HUES48 (cell line): ENCODE results near the gene HAUS5.

ENCODE experiments used
- H3K27ac ChIP-seq: one replicate; pipeline ENCODE4 v1.7.0; 2013; ENCODE audit warnings: low read depth, low read length, inconsistent platforms
- H3K27me3 ChIP-seq: 2 replicates; pipeline ENCODE4 v1.6.1; 2013; ENCODE audit warnings: mild to moderate bottlenecking, low read length; ENCODE audit not compliant: control insufficient read depth, insufficient read depth
- H3K36me3 ChIP-seq: 2 replicates; pipeline ENCODE4 v1.6.1; 2013; ENCODE audit warnings: low read length; ENCODE audit not compliant: control insufficient read depth, insufficient read depth
- H3K4me1 ChIP-seq: 2 replicates; pipeline ENCODE4 v1.6.1; 2013; ENCODE audit warnings: mild to moderate bottlenecking, low read length; ENCODE audit not compliant: control insufficient read depth, insufficient read depth
- H3K4me3 ChIP-seq: 2 replicates; pipeline ENCODE4 v1.5.1; 2013; ENCODE audit warnings: mild to moderate bottlenecking, low read depth, low read length
- H3K9ac ChIP-seq: 2 replicates; pipeline ENCODE4 v1.6.1; 2013; ENCODE audit warnings: mild to moderate bottlenecking, low read depth, low read length, moderate library complexity
- H3K9me3 ChIP-seq: 2 replicates; pipeline ENCODE4 v1.6.1; 2013; ENCODE audit warnings: low read length; ENCODE audit not compliant: control insufficient read depth, insufficient read depth

The HAUS5 gene, protein sequence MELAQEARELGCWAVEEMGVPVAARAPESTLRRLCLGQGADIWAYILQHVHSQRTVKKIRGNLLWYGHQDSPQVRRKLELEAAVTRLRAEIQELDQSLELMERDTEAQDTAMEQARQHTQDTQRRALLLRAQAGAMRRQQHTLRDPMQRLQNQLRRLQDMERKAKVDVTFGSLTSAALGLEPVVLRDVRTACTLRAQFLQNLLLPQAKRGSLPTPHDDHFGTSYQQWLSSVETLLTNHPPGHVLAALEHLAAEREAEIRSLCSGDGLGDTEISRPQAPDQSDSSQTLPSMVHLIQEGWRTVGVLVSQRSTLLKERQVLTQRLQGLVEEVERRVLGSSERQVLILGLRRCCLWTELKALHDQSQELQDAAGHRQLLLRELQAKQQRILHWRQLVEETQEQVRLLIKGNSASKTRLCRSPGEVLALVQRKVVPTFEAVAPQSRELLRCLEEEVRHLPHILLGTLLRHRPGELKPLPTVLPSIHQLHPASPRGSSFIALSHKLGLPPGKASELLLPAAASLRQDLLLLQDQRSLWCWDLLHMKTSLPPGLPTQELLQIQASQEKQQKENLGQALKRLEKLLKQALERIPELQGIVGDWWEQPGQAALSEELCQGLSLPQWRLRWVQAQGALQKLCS

DNA sequence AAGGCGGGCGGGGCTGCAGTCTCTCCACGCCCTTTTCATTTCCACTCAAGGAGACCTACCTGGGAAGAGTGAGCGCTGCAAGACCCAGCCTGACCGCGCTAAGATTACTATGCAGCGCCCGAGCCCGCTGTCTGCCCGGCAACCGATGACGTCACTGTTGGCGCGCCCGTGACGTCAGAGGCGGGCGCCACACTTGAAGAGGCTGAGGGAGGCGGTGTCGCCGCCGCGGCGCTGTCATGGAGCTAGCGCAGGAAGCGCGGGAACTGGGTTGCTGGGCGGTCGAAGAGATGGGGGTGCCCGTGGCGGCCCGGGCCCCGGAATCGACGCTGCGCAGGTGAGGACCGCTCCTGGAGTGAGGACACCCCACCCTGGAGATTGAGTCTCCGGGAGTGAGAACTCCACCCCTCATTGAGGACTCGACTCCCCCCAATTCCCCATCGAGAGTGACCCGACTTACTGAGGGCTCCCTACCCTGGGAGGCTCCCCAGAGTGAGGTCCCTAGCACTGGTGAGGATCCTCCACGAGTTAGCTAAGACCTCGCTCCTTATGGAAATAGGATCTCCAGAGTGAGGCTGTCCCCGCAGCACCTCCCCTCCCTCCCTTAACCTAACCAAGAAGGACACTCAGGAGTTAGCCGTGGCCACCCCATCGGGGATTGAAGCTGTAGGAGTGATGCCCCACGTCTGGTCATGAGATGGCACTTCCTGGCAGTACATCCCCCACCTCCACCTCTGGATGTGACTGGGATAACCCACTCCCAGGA, at the start of gene HAUS5:
TSS of gene HAUS5 (plus strand) at position 177 of the 763 bp plus-strand sequence. CDS start at position 237, 60 bp downstream.
- H3K9ac ChIP-seq: peak within 1 kb of the TSS; percentile 92
- H3K27me3 ChIP-seq: peaks cover 5% of the 10 kb centered on the region; the same call in 1 of the 2 replicates
- H3K4me1 ChIP-seq: no peaks in the 10 kb centered on the region
- peak within 1 kb of the TSS; percentile 90 for H3K4me3 ChIP-seq
- H3K27ac ChIP-seq: peak within 1 kb of the TSS; percentile 60
- H3K36me3 ChIP-seq: peaks cover 26% of the 10 kb centered on the region
- H3K9me3 ChIP-seq: no peaks in the 10 kb centered on the region; the same call in 1 of the 2 replicates

GRCh38 chr19:35562776-35563175, 49.8 kb upstream of the HAUS5 start:
- no peaks in the 10 kb centered on the region for H3K9me3 ChIP-seq
- H3K9ac ChIP-seq: no peak overlapping the region
- no peaks in the 10 kb centered on the region for H3K36me3 ChIP-seq
- H3K27me3 ChIP-seq: peaks cover 24% of the 10 kb centered on the region
- H3K4me1 ChIP-seq: no peaks in the 10 kb centered on the region
- H3K4me3 ChIP-seq: no peak overlapping the region
- H3K27ac ChIP-seq: no peak overlapping the region

DNA sequence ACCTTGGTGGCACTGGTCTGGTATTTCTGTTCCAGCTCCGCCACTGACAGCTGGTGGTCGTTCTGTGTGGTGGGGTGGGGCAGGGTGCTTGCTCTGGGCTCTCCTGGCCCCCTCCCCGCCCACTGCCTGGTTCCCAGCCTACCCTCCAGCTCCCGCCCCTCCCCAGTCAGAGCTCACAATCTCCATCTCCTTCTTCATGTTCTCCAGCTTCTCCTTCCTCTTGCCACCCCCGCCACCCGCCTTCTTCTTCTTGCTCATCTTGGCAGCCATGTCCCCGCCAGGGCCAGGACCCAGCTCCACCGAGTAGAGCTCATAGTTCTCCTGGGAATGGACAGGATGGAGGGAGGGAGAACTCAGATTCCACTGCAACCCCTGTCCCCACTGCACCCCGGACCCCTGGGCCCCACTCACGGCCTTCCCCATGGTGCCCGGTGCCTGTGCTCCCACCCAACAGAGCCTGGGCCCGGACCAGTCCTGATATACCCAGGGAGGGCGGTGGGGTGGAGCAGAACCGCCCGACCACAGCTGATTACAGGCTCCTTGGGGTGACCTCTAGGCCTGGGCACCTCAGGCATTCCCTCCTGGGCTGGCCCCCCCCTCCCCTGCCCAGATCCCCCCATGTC, 49.2 kb upstream of the HAUS5 start, which contains the start of gene ATP4A:
TSS of gene ATP4A (minus strand) at position 452 of the 623 bp plus-strand sequence. CDS start at position 423, 29 bp downstream.
- Histone ChIP-seq H3K4me3 (no peak within 1 kb of the TSS), H3K4me1 (no peaks in the 10 kb centered on the region), H3K36me3 (no peaks in the 10 kb centered on the region), H3K27me3 (peaks cover 24% of the 10 kb centered on the region), H3K9ac (no peak within 1 kb of the TSS), H3K27ac (no peak within 1 kb of the TSS), H3K9me3 (no peaks in the 10 kb centered on the region)

DNA sequence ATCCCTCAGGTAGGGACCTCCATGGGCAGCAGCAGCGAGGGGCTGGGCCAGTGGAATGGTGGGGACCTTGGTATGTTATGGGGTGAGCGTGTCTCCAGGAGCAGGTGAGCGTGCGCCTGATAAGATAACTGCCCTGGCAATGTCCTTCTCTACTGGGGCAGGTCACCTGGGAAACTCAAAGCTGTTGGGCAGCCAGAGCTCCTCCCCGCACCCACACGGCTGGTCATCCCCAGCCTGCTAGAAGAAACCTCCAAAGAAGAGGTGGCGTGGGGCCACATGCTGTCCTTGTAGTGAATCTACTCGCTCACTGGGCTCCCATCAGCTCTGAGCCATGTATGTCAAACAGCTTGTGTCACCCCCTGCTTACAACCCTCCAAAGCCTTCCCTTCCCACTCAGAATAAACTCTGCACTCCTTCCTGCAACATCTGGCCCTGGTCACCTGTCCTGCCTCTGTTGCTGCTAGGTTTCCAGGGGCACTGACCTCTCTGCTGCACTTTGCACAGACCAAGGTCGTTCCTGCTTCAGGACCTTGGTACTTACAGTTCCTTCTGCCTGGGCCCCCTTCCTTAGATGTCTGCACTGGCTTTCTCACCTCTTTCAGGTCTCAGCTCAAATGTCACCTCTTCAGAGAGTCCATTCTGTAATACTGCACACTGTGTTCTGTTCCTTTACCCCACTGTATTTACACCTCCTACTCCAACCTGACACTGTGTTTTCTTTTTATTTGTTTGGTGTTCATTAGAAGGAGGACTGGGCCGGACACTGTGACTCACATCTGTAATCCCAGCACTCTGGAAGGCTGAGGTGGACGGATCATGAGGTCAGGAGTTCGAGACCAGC, 47.3 kb upstream of the HAUS5 start:
- no peaks in the 10 kb centered on the region for H3K36me3 ChIP-seq
- no peak overlapping the region for H3K4me3 ChIP-seq
- no peak overlapping the region for H3K27ac ChIP-seq
- no peaks in the 10 kb centered on the region for H3K9me3 ChIP-seq
- no peaks in the 10 kb centered on the region for H3K4me1 ChIP-seq
- H3K9ac ChIP-seq: no peak overlapping the region
- H3K27me3 ChIP-seq: peaks cover 6% of the 10 kb centered on the region; the same call in 1 of the 2 replicates

DNA sequence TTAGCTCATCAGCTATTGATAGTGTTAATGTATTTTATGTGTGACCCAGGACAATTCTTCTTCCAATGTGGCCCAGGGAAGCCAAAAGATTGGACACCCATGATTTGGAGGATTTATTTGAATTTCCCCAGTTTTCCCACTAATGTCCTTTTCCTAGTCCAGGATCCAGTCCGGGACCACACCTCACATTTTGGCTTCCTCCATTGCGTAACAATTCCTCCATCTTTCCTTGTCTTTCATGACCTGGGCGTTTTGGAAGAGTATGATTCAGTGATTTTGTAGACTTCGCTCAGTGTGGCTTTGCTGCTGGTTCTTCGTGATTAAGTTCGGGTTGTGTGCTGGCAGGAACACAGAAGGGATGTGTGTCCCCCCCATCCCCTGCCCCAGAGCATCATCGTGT, 45.8 kb upstream of the HAUS5 start:
- H3K4me3 ChIP-seq: no peak overlapping the region
- no peaks in the 10 kb centered on the region for H3K36me3 ChIP-seq
- no peak overlapping the region for H3K9ac ChIP-seq
- no peak overlapping the region for H3K27ac ChIP-seq
- H3K4me1 ChIP-seq: no peaks in the 10 kb centered on the region
- no peaks in the 10 kb centered on the region for H3K9me3 ChIP-seq
- H3K27me3 ChIP-seq: no peaks in the 10 kb centered on the region

DNA sequence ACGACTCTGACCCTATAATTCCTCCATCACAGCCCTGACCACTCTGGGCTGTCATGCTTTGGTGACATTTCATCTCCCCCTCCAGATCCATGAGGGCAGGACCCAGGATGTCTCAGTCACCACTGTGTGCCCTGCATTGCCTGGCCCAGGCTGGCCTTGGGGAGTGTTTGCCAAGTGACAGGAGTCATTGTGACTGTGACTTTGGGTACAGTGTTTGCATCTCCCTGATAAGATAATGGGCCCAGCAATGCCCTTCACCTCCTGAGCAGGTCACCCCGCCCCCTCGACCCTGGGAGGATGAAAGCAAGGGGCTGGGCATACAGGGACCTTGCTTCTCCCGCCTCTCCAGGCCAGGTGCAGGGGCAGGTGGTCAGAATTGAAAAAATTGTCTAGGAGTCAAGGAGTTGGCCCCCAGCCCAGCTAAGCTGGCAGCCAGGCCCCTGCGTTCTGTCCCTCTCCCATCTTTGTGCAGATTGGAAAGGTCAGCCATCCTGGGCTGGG, 43.2 kb upstream of the HAUS5 start:
- H3K4me3 ChIP-seq: no peak overlapping the region
- H3K9me3 ChIP-seq: no peaks in the 10 kb centered on the region
- H3K9ac ChIP-seq: no peak overlapping the region
- H3K36me3 ChIP-seq: no peaks in the 10 kb centered on the region
- H3K4me1 ChIP-seq: no peaks in the 10 kb centered on the region
- H3K27ac ChIP-seq: no peak overlapping the region
- no peaks in the 10 kb centered on the region for H3K27me3 ChIP-seq

- no peak overlapping the region for H3K4me3 ChIP-seq
These were observed 41.0 kb upstream of the HAUS5 start for GRCh38 chr19:35571406-35571965.

GRCh38 chr19:35577918-35578317, 34.6 kb upstream of the HAUS5 start:
- no peaks in the 10 kb centered on the region for H3K36me3 ChIP-seq
- no peak overlapping the region for H3K9ac ChIP-seq
- H3K27me3 ChIP-seq: no peaks in the 10 kb centered on the region
- peaks cover 20% of the 10 kb centered on the region for H3K9me3 ChIP-seq
- H3K4me3 ChIP-seq: no peak overlapping the region
- H3K4me1 ChIP-seq: no peaks in the 10 kb centered on the region
- H3K27ac ChIP-seq: no peak overlapping the region

More at GRCh38 chr19:35571406-35571965, 41.0 kb upstream of the HAUS5 start:
- Histone ChIP-seq H3K27me3 (no peaks in the 10 kb centered on the region), H3K36me3 (no peaks in the 10 kb centered on the region), H3K4me1 (no peaks in the 10 kb centered on the region), H3K9me3 (peaks cover 10% of the 10 kb centered on the region), H3K9ac (no peak overlapping the region), H3K27ac (no peak overlapping the region)

- Histone ChIP-seq H3K27ac (no peak overlapping the region), H3K9me3 (peaks cover 20% of the 10 kb centered on the region), H3K4me1 (no peaks in the 10 kb centered on the region), H3K27me3 (no peaks in the 10 kb centered on the region), H3K4me3 (no peak overlapping the region), H3K36me3 (no peaks in the 10 kb centered on the region), H3K9ac (no peak overlapping the region)
These were observed 33.8 kb upstream of the HAUS5 start for GRCh38 chr19:35578707-35579106.
